H1 (cell line): ENCODE measurements around the gene SPINDOC. TPM values are rescaled to one million over a fixed set of nuclear protein-coding genes. Genes with fewer than 3 reads are reported as not detected.

Source experiments
- CTCF ChIA-PET: fragments of 300-600 bp; sonication (Branson Sonifier 250); formaldehyde crosslinking; loops from one replicate; lab custom pipeline; 2021; ENCODE audit not compliant: partially characterized antibody; lab: Charles Lee
- POLR2A ChIA-PET: fragments of 300-600 bp; sonication (Branson Sonifier 250); formaldehyde crosslinking; loops from one replicate; lab custom pipeline; 2021; ENCODE audit warnings: inconsistent platforms; ENCODE audit not compliant: partially characterized antibody; lab: Charles Lee
- DNase-seq, 2 experiments: peaks; one replicate each; pipeline versions ENCODE4 v3.0.0 to v3.0.0-alpha.2; 2010 to 2022; ENCODE audit warnings: low spot score in 2 of 2, low read depth in 1 of 2, mixed read lengths in 1 of 2
- FAIRE-seq: peaks from 2 replicates; lab custom pipeline; 2011; peaks lifted over from hg19 to GRCh38; lab: Jason Lieb, UNC
- H2AFZ ChIP-seq: 2 replicates; pipeline ENCODE4 v1.8.1; 2012; ENCODE audit warnings: low read length, inconsistent platforms
- H2AK5ac ChIP-seq: 2 replicates; pipeline ENCODE4 v1.6.1; 2013; ENCODE audit warnings: low read depth, low read length
- H2BK120ac ChIP-seq: replicated peaks from 2 replicates; pipeline ENCODE3; 2013; ENCODE audit warnings: low read depth, low read length, inconsistent platforms
- H2BK12ac ChIP-seq: 2 replicates; pipeline ENCODE4 v1.6.1; 2013; ENCODE audit warnings: low read depth, low read length
- H2BK15ac ChIP-seq: 2 replicates; pipeline ENCODE4 v1.6.1; 2013; ENCODE audit warnings: low read length
- H2BK20ac ChIP-seq: 2 replicates; pipeline ENCODE4 v1.6.1; 2013; ENCODE audit warnings: low read length
- H2BK5ac ChIP-seq: 2 replicates; pipeline ENCODE4 v1.6.1; 2013; ENCODE audit warnings: low read depth, low read length
- H3K14ac ChIP-seq: 2 replicates; pipeline ENCODE4 v1.6.1; 2013; ENCODE audit warnings: inconsistent platforms; ENCODE audit not compliant: insufficient read length
- H3K18ac ChIP-seq: 2 replicates; pipeline ENCODE4 v1.6.1; 2013; ENCODE audit warnings: low read length; ENCODE audit errors: extremely low read depth
- H3K23ac ChIP-seq: 2 replicates; pipeline ENCODE4 v1.6.1; 2013; ENCODE audit warnings: inconsistent platforms; ENCODE audit not compliant: insufficient read length
- H3K23me2 ChIP-seq: 2 replicates; pipeline ENCODE4 v1.6.1; 2013; ENCODE audit warnings: low read depth, low read length
- H3K27ac ChIP-seq: 2 replicates; pipeline ENCODE4 v1.6.1; 2011; ENCODE audit warnings: low read depth, low read length, inconsistent platforms
- H3K27me3 ChIP-seq, 4 experiments: replicated peaks in 1 of 4; 1 replicate in 1 of 4; 2 replicates in 3 of 4; pipeline versions ENCODE4 v1.6.1 to v1.8.1; 2011 to 2013; ENCODE audit warnings: low read length in 3 of 4, mild to moderate bottlenecking in 3 of 4, inconsistent platforms in 2 of 4, mixed read lengths in 2 of 4, moderate library complexity in 1 of 4; ENCODE audit not compliant: control insufficient read depth in 3 of 4, insufficient read depth in 3 of 4; ENCODE audit errors: extremely low read depth in 1 of 4
- H3K36me3 ChIP-seq, 4 experiments: 2 replicates each; pipeline versions ENCODE4 v1.6.1 to v1.8.1; 2011 to 2013; ENCODE audit warnings: mild to moderate bottlenecking in 4 of 4, low read length in 3 of 4, moderate library complexity in 2 of 4, control low read depth in 1 of 4, inconsistent platforms in 1 of 4; ENCODE audit not compliant: insufficient read depth in 4 of 4, control insufficient read depth in 2 of 4
- H3K4ac ChIP-seq: replicated peaks from 2 replicates; pipeline ENCODE3; 2013; ENCODE audit warnings: low read length, low read depth, mixed read lengths, inconsistent platforms; ENCODE audit not compliant: insufficient read length
- H3K4me1 ChIP-seq, 4 experiments: replicated peaks in 1 of 4; 1 replicate in 1 of 4; 2 replicates in 3 of 4; pipeline versions ENCODE4 v1.6.1 to v1.8.1; 2011 to 2013; ENCODE audit warnings: low read length in 3 of 4, inconsistent platforms in 2 of 4, mixed read lengths in 1 of 4; ENCODE audit not compliant: insufficient read depth in 4 of 4, control insufficient read depth in 3 of 4
- H3K4me2 ChIP-seq, 2 experiments: 2 replicates each; pipeline versions ENCODE4 v1.6.1 to v1.8.1; 2011 to 2013; ENCODE audit warnings: low read depth in 2 of 2, low read length in 2 of 2, control low read depth in 1 of 2, inconsistent platforms in 1 of 2, mild to moderate bottlenecking in 1 of 2; ENCODE audit not compliant: insufficient read depth in 1 of 2
- H3K4me3 ChIP-seq, 4 experiments: fragments of 200-600, 300-600 bp in 1 of 4; sonication (generic), shearing (Covaris generic), sonication (Bioruptor Twin) in 1 of 4; 2 replicates each; pipeline versions ENCODE4 v1.5.1 to v1.8.1; 2011 to 2016; ENCODE audit warnings: low read length in 4 of 4, low read depth in 3 of 4, control low read depth in 2 of 4, inconsistent platforms in 2 of 4, mild to moderate bottlenecking in 2 of 4, mixed read lengths in 1 of 4, moderate library complexity in 1 of 4; ENCODE audit not compliant: insufficient read depth in 2 of 4; ENCODE audit errors: extremely low read depth in 1 of 4
- H3K56ac ChIP-seq: replicated peaks from 2 replicates; pipeline ENCODE3; 2013; ENCODE audit warnings: low read depth, mild to moderate bottlenecking, mixed read lengths, low read length, inconsistent platforms; ENCODE audit not compliant: insufficient read length
- H3K79me1 ChIP-seq: 2 replicates; pipeline ENCODE4 v1.6.1; 2013; ENCODE audit warnings: low read depth, low read length, control low read depth
- H3K79me2 ChIP-seq, 2 experiments: 2 replicates each; pipeline versions ENCODE4 v1.6.1 to v1.8.1; 2012 to 2013; ENCODE audit warnings: low read length in 2 of 2, mild to moderate bottlenecking in 2 of 2, inconsistent platforms in 1 of 2; ENCODE audit not compliant: insufficient read depth in 2 of 2, control insufficient read depth in 1 of 2
- H3K9ac ChIP-seq, 4 experiments: replicated peaks in 1 of 4; 1 replicate in 1 of 4; 2 replicates in 3 of 4; pipeline versions ENCODE4 v1.6.1 to v1.8.1; 2011 to 2013; ENCODE audit warnings: low read depth in 3 of 4, low read length in 3 of 4, control low read depth in 2 of 4, mild to moderate bottlenecking in 2 of 4, moderate library complexity in 2 of 4, inconsistent platforms in 1 of 4; ENCODE audit errors: extremely low read depth in 1 of 4
- H3K9me3 ChIP-seq, 2 experiments: 2 replicates each; pipeline versions ENCODE4 v1.6.1 to v1.8.1; 2012 to 2013; ENCODE audit warnings: mild to moderate bottlenecking in 2 of 2, moderate library complexity in 2 of 2, control low read depth in 1 of 2, inconsistent platforms in 1 of 2, low read depth in 1 of 2, low read length in 1 of 2, mixed read lengths in 1 of 2; ENCODE audit not compliant: insufficient read depth in 2 of 2
- H4K20me1 ChIP-seq, 2 experiments: replicated peaks in 1 of 2; 2 replicates each; pipeline versions ENCODE3 to v1.8.1; 2011 to 2013; ENCODE audit warnings: inconsistent platforms in 2 of 2, low read length in 2 of 2, mild to moderate bottlenecking in 1 of 2; ENCODE audit not compliant: insufficient read depth in 2 of 2, control insufficient read depth in 1 of 2
- H4K5ac ChIP-seq: 2 replicates; pipeline ENCODE4 v1.6.1; 2013; ENCODE audit warnings: low read length, low read depth, mixed read lengths, inconsistent platforms; ENCODE audit not compliant: insufficient read length
- H4K8ac ChIP-seq: 2 replicates; pipeline ENCODE4 v1.8.0; 2013; ENCODE audit warnings: mild to moderate bottlenecking, moderate library complexity, low read length, inconsistent platforms; ENCODE audit not compliant: insufficient read depth; ENCODE audit errors: extremely low read depth
- H4K91ac ChIP-seq: replicated peaks from 2 replicates; pipeline ENCODE3; 2013; ENCODE audit warnings: low read length, mixed read lengths, inconsistent platforms; ENCODE audit not compliant: insufficient read length
- JUND ChIP-seq: IDR thresholded peaks from 2 replicates; pipeline ENCODE4 v1.6.1; 2011; ENCODE audit warnings: mild to moderate bottlenecking, improper control_type of control experiment, low read length
- TEAD4 ChIP-seq: IDR thresholded peaks from 2 replicates; pipeline ENCODE4 v1.6.1; 2012; ENCODE audit warnings: low read depth, low read length, inconsistent platforms, mixed read lengths
- WGBS, 2 experiments: shearing (Covaris generic) in 1 of 2; methylation state at CpG; one replicate each; pipeline versions ENCODE4 v1.1.6 to v1.1.7; 2013 to 2015; ENCODE audit warnings: low lambda C conversion rate in 2 of 2, mixed read lengths in 2 of 2, inconsistent platforms in 1 of 2, low coverage in 1 of 2, missing lambda C conversion rate in 1 of 2; ENCODE audit not compliant: insufficient replicate concordance in 2 of 2, insufficient coverage in 1 of 2, insufficient read length in 1 of 2; ENCODE audit errors: extremely low coverage in 1 of 2, missing lambda C conversion rate in 1 of 2; 5-methylcytosine and 5-hydroxymethylcytosine counted together
- polyA plus RNA-seq, 7 experiments: library from polyadenylated mRNA; depleted of rRNA in 3 of 7; stranded (reverse) in 5 of 7; unstranded in 2 of 7; fragments of >200 nt in 5 of 7; fragments of 200-250 nt in 2 of 7; gene quantifications; 1 replicate in 5 of 7; 2 replicates in 1 of 7; 4 replicates in 1 of 7; pipeline versions ENCODE4 v1.2.1 to v1.2.3, GENCODE V29; 2011 to 2013; ENCODE audit warnings: missing spikeins in 2 of 7, mixed read lengths in 2 of 7
- total RNA-seq: library from RNA; stranded (reverse); fragmentation: NEBNext Ultra II Directional; extraction: Animal tissue kit (Norgen Biotek cat#: 25700); gene quantifications from 2 replicates; pipeline ENCODE4 v1.2.1, GENCODE V29; 2021

SPINDOC gene
- total and polyA plus RNA-seq, 2 of the 8 experiments (the other 6 are each of a cell fraction or from before 2014, with no cell fraction given) = 78.7 to 99.7 TPM

DNA sequence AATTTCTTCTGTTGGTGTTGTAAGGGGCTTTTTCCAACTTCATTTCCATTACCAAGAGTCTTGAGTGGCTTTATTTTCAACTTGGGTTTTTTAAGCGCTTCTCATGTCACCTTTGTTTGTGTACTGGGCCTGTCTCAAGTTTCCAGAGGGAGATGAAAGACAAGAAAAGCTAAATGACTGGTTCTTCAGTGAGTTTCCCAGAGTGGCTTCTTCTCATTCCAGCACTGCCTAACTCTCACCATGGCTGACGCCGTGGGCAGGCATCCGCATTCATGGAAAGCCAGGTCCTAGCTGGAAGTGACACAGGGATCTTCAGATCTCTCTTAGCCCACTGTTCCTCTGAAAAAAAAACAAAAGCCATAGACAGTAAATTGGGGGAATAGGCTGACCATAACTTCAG is 54.3 kb downstream of the SPINDOC start:
- Histone ChIP-seq H2AFZ (no peak overlapping the region), H2BK15ac (no peak overlapping the region), H4K20me1 (peaks cover 11 to 36% of the 10 kb centered on the region in 2 experiments), H3K14ac (no peak overlapping the region), H2BK20ac (no peak overlapping the region), H3K36me3 (no peaks in the 10 kb centered on the region), H3K9ac (no peak overlapping the region), H3K9me3 (no peaks in the 10 kb centered on the region), H3K27me3 (no peaks in the 10 kb centered on the region), H2BK12ac (no peak overlapping the region), H3K23me2 (no peaks in the 10 kb centered on the region), H3K27ac (no peak overlapping the region), H3K4ac (no peak overlapping the region), H2BK120ac (no peak overlapping the region), H2BK5ac (no peak overlapping the region), H2AK5ac (no peak overlapping the region), H3K79me1 (peaks cover 14% of the 10 kb centered on the region), H3K79me2 (peaks cover 9 to 89% of the 10 kb centered on the region in 2 experiments; a peak in 3 of 4 replicates), H3K56ac (no peak overlapping the region), H3K4me2 (no peak overlapping the region), H3K4me1 (peaks cover 4 to 22% (median 7%) of the 10 kb centered on the region in 4 experiments), H4K91ac (no peak overlapping the region), H3K4me3 (no peak overlapping the region), H4K8ac (no peak overlapping the region), H3K18ac (no peak overlapping the region), H3K23ac (no peak overlapping the region), H4K5ac (no peak overlapping the region)
- FAIRE-seq (no peak), DNase-seq (no peak)
- WGBS, 2 experiments = 90% methylated on average over 4 of the region's 4 CpGs; no CpG with 5 or more reads in 1 of the 2 experiments
- POLR2A ChIA-PET = interaction anchor here (0.6 to 1.3 kb wide), 6 partner anchors 9 to 484 kb away, joined by 3 read pairs; no protein-coding TSS in a partner anchor
- no peak for TF ChIP-seq JUND
- no peak for TF ChIP-seq TEAD4
- CTCF ChIA-PET = interaction anchor here (0.8 to 4.4 kb wide), 12 partner anchors 8 to 77 kb away, joined by 3 to 21 read pairs (median 4); partner anchors contain the start of genes MARK2 and RCOR2
